GM19238 (cell line): ENCODE measurements around the gene AOAH.
"Not testable (repeated sequence)": the region's sequence is repeated elsewhere in the genome, so short reads cannot be mapped to it uniquely, and the experiment has no call there.

ENCODE experiments used
- DNase-seq: peaks from one replicate; pipeline ENCODE4 v3.0.0; 2011; ENCODE audit warnings: low spot score; ENCODE audit not compliant: insufficient read length

AOAH gene

GRCh38 chr7:36736899-36737211 is 12.6 kb upstream of the AOAH start:
- no peak for DNase-seq

GRCh38 chr7:36736090-36736898 is 12.0 kb upstream of the AOAH start:
- DNase-seq: no peak

GRCh38 chr7:36735172-36735571 is 10.9 kb upstream of the AOAH start:
- DNase-seq: no peak

GRCh38 chr7:36734731-36735130 is 10.4 kb upstream of the AOAH start:
- DNase-seq: no peak

- DNase-seq: no peak
Measured at GRCh38 chr7:36733411-36733810, 9.1 kb upstream of the AOAH start.

GRCh38 chr7:36732806-36733205 is 8.5 kb upstream of the AOAH start:
- no peak for DNase-seq

- no peak for DNase-seq
Measured at GRCh38 chr7:36730046-36730445, 5.8 kb upstream of the AOAH start.

GRCh38 chr7:36728143-36728542 is 3.8 kb upstream of the AOAH start:
- no peak for DNase-seq

GRCh38 chr7:36726806-36727503 is 2.7 kb upstream of the AOAH start:
- no peak for DNase-seq

- no peak for DNase-seq
Measured at GRCh38 chr7:36726311-36726710, 2.0 kb upstream of the AOAH start.

GRCh38 chr7:36724996-36725395 is 702 bp upstream of the AOAH start:
- no peak for DNase-seq

GRCh38 chr7:36723291-36723690 is 1.0 kb downstream of the AOAH start:
- DNase-seq: no peak

- DNase-seq: no peak
Measured at GRCh38 chr7:36719083-36719632, 5.1 kb downstream of the AOAH start.

- DNase-seq: no peak
Measured at GRCh38 chr7:36717586-36717985, 6.7 kb downstream of the AOAH start.

- DNase-seq: not testable (repeated sequence)
Measured at GRCh38 chr7:36716802-36717201, 7.5 kb downstream of the AOAH start.

GRCh38 chr7:36712015-36712414 is 12.3 kb downstream of the AOAH start:
- no peak for DNase-seq

GRCh38 chr7:36711256-36711655 is 13.0 kb downstream of the AOAH start:
- no peak for DNase-seq

GRCh38 chr7:36710186-36710791 is 14.0 kb downstream of the AOAH start:
- no peak for DNase-seq

GRCh38 chr7:36708767-36709166 is 15.5 kb downstream of the AOAH start:
- no peak for DNase-seq

- DNase-seq: no peak
Measured at GRCh38 chr7:36707898-36708297, 16.4 kb downstream of the AOAH start.

GRCh38 chr7:36707465-36707864 is 16.8 kb downstream of the AOAH start:
- DNase-seq: no peak

GRCh38 chr7:36703860-36704259 is 20.4 kb downstream of the AOAH start:
- DNase-seq: not testable (repeated sequence)
